H7 (cell line): ENCODE measurements around the gene BBIP1. TPM values are rescaled to one million over a fixed set of nuclear protein-coding genes. Genes with fewer than 3 reads are reported as not detected.

Experiments
- DNase-seq: peaks from one replicate; pipeline ENCODE4 v3.0.0; 2012
- H3K27me3 ChIP-seq: 2 replicates; pipeline ENCODE4 v1.6.0; 2011; ENCODE audit warnings: mild to moderate bottlenecking, low read length; ENCODE audit not compliant: control insufficient read depth, insufficient read depth
- H3K36me3 ChIP-seq: replicated peaks from 2 replicates; pipeline ENCODE4 v1.5.1; 2011; ENCODE audit warnings: low read length; ENCODE audit not compliant: control insufficient read depth, insufficient read depth
- H3K4me3 ChIP-seq: 2 replicates; pipeline ENCODE4 v1.5.1; 2011; ENCODE audit warnings: low read depth, mild to moderate bottlenecking, control low read depth, low read length, moderate library complexity; ENCODE audit not compliant: insufficient read depth
- total RNA-seq: library from RNA; depleted of rRNA; stranded (reverse); fragments of >200 nt; shearing (Covaris generic); gene quantifications from 2 replicates; pipeline ENCODE4 v1.2.3, GENCODE V29; 2014

The BBIP1 gene
- total RNA-seq, 1 experiment from 2014 or later: 15.9 TPM

- DNase-seq: no peak
- Histone ChIP-seq H3K36me3 (no peaks in the 10 kb centered on the region), H3K4me3 (no peak overlapping the region), H3K27me3 (no peaks in the 10 kb centered on the region)
Observed at GRCh38 chr10:110865809-110866482, 53.0 kb downstream of the BBIP1 start.

DNA sequence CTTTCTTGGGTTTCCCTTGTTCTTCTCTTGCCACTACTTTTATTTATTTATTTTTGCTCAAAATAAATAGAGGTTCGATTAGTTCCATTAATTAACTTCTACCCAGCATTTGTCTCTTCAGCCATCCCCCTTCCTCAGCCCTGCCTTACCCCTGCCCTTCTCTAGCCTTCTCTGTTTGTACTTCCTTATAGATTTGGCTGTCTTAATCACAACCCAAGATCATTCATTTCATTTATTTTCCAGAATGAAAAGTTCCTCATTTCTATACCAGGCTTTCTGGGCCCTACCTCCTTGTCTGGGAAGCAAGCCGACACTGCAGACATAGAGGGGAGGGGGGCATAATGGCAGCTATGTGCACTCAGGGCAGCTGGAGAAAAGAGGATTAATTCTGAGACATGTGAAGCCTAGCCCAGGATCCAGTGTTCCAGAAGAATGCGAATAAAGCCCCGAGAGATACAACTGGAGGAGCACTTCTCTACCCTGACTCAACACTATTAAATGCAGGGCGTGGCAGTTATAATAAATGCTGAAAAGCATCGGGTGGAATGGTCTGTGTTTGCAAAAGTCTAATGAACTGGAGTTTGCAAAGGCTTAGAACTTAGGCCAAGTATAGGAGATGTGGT lies 53.7 kb downstream of the BBIP1 start:
- Histone ChIP-seq H3K4me3 (no peak overlapping the region), H3K36me3 (no peaks in the 10 kb centered on the region), H3K27me3 (no peaks in the 10 kb centered on the region)
- DNase-seq: no peak

DNA sequence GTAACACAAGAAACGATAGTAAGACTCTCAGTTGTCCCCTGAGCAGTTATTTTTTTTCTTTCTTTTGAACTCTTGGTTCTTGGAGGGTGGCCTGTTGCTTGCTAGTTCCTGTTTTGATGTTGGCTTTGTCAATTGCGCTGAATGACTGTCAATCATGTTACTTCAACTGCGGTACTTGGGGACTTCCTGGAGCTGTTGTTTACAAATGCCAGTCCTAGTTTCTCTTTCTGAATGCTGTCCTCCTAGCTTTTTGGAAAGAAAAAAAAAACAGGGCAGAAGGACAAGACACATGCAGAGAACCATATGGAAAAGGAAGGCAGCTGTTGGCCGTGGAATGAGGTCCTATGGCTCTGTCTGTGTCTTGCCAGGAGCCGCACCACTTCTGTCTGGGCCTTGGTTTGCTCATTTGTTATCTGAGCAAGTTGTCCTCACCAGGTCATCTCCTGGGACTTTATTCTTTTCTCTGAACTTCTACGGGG lies 54.3 kb downstream of the BBIP1 start:
- no peaks in the 10 kb centered on the region for H3K36me3 ChIP-seq
- H3K4me3 ChIP-seq: no peak overlapping the region
- DNase-seq: no peak
- H3K27me3 ChIP-seq: no peaks in the 10 kb centered on the region

GRCh38 chr10:110863956-110864355 lies 55.0 kb downstream of the BBIP1 start:
- DNase-seq: no peak
- H3K27me3 ChIP-seq: no peaks in the 10 kb centered on the region
- no peaks in the 10 kb centered on the region for H3K36me3 ChIP-seq
- H3K4me3 ChIP-seq: no peak overlapping the region

DNA sequence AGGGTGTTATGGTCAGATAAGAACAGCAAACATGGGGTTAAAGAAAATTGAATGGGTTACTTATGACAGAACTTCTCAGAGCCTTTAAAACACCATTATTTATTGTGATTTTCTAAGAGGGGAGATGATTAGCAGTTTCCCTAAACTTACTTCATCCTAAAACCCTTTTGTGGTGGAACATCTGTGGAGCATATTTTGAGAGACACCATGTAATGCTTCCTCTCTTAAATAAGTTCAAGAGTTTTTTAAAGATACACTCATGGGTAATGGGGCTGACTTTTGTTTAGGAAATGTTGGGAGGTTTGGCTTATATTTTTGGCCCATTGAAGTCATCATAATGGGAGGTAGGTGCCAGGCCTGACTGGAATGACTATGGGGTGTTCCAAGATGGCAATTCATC lies 55.6 kb downstream of the BBIP1 start:
- H3K36me3 ChIP-seq: no peaks in the 10 kb centered on the region
- no peak for DNase-seq
- no peaks in the 10 kb centered on the region for H3K27me3 ChIP-seq
- no peak overlapping the region for H3K4me3 ChIP-seq

DNA sequence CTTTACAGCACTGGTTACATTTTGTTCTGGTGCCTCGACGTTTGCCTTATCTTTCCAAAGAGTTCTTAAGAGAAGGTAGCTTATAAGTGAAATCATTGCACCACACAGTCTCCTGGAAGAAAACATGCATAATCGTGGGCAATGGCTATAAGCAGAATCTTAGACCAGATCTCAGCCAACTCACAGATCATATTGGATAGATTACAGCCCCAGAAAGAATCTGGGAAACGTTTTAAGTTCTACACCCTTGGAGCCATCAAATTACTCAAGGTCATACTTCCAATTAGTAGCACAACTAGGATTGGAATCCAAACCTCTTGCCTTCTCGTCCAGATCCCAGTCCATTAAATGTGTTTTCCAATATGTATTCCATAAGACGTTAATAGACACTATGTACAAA lies 56.0 kb downstream of the BBIP1 start:
- no peaks in the 10 kb centered on the region for H3K36me3 ChIP-seq
- H3K27me3 ChIP-seq: no peaks in the 10 kb centered on the region
- H3K4me3 ChIP-seq: no peak overlapping the region
- no peak for DNase-seq

GRCh38 chr10:110861930-110862649 lies 56.9 kb downstream of the BBIP1 start:
- Histone ChIP-seq H3K4me3 (no peak overlapping the region), H3K27me3 (no peaks in the 10 kb centered on the region), H3K36me3 (no peaks in the 10 kb centered on the region)
- no peak for DNase-seq

GRCh38 chr10:110861476-110861875 lies 57.5 kb downstream of the BBIP1 start:
- no peak for DNase-seq
- Histone ChIP-seq H3K36me3 (no peaks in the 10 kb centered on the region), H3K4me3 (no peak overlapping the region), H3K27me3 (no peaks in the 10 kb centered on the region)

DNA sequence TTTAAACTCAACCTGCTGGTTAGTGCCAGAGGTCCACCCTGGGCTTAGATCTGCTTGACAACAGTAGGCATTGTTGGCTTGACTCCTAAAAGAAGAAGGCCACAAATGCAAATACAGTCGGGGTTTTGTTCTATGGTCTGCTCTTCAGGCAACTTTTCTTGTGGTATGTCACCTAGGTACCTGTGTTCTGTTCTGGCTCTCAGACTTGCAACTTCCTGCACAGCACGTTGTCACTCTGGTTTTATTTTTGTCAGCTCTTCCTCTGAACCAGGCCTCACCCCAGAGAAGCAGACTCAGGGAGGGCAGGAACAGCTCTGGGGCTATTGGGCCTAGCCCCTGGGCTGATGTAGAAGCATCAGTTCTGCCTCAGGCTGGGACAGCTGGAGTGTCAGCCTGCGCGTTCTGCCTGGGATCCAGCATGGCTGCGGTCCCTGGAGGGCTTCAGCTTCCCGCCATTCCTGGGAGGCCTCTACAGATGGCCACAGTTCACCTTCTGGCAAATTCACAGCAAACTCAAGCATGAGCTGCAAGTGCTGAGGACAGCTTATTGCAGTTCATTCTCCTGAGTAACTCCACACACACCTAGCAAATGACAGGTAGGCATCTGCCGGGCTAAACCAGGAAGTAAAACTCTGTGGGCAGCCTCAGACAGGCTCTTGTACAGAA lies 58.3 kb downstream of the BBIP1 start:
- Histone ChIP-seq H3K27me3 (no peaks in the 10 kb centered on the region), H3K4me3 (no peak overlapping the region), H3K36me3 (no peaks in the 10 kb centered on the region)
- DNase-seq: no peak

DNA sequence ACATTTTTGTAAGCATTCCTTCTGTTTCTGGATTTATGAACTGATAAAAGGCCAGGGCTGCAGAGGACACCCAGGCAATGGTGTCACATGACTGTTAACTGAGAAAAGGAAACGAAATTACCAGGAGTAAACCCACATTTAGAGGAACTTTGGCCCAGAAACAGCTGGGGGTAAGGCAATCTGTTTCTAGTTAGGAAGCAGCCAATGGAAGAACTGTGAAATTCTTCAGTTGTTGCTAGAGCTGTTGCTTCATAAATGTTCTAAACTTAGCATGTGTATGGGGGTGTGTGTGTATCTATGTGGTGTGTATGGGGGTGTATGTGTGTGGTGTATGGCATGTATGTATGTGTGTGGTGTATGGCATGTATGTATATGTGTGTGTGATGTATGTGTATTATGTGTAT lies 59.0 kb downstream of the BBIP1 start:
- DNase-seq: no peak
- no peaks in the 10 kb centered on the region for H3K36me3 ChIP-seq
- no peak overlapping the region for H3K4me3 ChIP-seq
- H3K27me3 ChIP-seq: no peaks in the 10 kb centered on the region

GRCh38 chr10:110859206-110859972 lies 59.6 kb downstream of the BBIP1 start:
- Histone ChIP-seq H3K36me3 (no peaks in the 10 kb centered on the region), H3K4me3 (no peak overlapping the region), H3K27me3 (no peaks in the 10 kb centered on the region)
- no peak for DNase-seq

DNA sequence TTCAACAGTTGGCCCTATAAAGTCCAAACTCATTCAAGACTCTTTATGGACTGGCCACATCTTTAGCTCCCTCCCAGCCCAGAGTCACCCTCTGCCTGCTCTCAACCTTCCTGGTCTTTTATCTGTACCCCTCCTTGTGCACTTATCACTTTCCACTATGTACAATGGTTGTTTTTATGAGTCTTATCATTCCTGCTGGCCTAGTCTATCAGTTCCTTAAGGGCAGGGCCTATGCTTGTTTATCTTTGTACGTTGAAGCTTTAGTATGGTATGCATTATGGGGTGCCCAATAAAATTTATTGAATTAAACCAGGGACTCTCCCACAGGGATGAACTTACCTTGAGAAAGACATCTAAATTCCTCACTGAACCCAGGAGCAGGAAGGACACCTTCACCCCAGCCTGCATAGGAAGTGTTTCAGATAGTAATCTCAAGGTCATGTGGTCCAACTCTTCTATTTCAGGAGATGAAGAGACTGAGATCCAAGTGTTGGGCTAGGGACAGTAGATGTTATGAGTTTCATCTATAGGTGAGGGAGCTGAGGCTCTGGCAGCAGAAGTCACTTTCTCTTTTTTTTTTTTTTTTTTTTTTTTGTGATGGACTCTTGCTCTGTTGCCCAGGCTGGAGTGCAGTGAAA lies 60.6 kb downstream of the BBIP1 start:
- H3K27me3 ChIP-seq: no peaks in the 10 kb centered on the region
- DNase-seq: no peak
- no peaks in the 10 kb centered on the region for H3K36me3 ChIP-seq
- no peak overlapping the region for H3K4me3 ChIP-seq

DNA sequence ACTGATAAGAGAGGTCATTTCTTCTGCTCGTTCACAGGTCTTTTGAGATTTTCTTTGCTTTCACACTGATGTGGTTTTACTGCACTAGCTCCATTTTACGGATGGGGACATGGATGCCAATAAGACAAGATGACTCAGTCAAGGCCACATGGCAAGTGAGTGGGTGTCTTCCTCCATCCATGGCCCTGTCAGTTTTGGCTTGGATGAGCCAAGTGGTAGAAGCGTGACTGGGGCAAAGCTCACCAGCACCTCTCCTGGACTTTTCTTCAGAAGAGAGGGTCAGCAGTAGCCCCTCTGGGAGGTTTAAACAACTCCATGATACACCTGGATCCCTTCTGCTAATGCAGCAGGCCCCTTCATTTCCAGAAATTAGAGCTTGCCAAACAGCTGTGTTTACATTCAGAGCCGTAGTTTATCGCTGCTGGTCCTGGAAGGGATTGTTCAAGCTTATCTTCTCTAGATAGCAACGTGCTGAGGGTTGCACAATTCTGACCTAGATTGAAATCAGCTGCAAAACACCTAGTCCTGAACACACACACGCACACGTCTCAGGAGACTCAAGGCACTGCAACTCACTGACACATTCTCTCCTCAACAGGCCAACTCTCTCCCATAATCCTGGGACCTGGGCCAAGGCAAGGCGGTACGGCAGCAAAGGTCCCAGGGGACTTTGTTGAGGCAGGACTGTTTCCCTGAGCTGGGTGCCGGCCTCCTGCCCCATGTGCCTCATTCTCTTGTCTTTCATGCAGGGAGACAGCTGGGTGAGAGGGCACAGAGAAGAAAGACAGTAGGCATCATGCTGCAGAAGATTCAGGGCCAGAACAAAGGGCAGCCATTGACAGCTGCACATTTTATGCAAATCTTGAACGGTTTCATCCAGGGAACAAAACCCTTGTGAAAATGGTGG lies 61.5 kb downstream of the BBIP1 start:
- Histone ChIP-seq H3K4me3 (no peak overlapping the region), H3K27me3 (no peaks in the 10 kb centered on the region), H3K36me3 (no peaks in the 10 kb centered on the region)
- no peak for DNase-seq
